GM19099 (cell line): Measurements from ENCODE around the gene DPCD.

Source experiments
- POLR2A ChIP-seq: IDR thresholded peaks from 3 replicates; pipeline ENCODE4 v1.6.1; 2011; ENCODE audit warnings: low read depth; ENCODE audit not compliant: insufficient read length; ENCODE audit errors: extremely low read depth

The DPCD gene

DNA sequence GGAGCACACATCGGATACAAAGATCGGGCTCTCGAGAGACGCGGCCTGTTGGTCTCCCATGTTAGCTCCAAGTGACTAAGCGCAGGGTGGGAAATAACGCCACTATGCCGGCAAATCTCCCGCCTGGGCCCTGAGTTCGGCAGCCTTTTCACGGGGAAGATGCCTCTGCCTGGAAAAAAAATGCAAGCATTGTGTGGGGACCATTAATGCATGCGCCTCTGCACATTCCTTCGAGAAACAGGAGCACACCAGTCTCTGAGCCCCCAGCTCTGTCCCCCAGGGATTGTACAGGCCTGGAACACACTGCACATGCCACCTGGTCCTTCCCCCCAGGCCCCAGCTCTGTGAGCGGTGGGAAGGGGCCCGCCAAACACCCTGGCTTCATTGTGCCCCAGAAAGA, 62.7 kb downstream of the DPCD start:
- TF ChIP-seq POLR2A, result no peak

DNA sequence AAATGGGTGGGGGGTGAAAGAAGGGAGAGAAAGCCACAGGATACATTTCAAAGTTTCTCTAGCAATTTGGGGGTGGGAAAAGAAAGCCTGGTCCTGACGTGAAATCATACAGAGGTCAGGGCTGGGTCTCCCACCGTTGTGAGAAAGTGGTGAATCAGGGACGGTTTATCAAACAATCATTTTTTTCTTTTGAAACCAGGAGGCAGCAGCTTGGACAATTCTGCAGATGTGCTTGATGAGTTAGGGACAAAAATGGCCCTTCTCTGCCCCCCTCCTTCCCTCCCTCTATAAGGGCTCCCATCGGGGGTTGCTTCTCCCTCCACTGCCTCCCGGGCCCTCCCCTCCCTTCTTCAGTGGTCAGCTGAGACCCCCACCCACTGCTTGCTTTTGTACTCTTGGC, 63.2 kb downstream of the DPCD start:
- no peak for TF ChIP-seq POLR2A

DNA sequence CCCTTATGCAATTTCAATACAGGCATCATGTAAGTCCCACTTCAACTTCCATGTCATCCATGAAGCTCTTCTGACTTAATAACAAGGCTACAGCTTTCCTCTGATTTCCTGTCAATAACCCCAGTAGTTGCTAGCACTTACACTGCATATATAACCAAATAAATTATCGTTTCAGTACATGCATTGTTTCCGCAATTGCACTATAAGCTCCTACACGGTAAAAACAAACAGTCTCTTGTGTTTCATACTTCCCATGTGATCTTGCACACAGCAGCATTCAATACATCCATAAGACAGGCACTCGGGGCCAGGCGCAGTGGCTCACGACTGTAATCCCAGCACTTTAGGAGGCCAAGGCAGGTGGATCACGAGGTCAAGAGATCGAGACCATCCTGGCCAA, 65.4 kb downstream of the DPCD start:
- no peak for TF ChIP-seq POLR2A

DNA sequence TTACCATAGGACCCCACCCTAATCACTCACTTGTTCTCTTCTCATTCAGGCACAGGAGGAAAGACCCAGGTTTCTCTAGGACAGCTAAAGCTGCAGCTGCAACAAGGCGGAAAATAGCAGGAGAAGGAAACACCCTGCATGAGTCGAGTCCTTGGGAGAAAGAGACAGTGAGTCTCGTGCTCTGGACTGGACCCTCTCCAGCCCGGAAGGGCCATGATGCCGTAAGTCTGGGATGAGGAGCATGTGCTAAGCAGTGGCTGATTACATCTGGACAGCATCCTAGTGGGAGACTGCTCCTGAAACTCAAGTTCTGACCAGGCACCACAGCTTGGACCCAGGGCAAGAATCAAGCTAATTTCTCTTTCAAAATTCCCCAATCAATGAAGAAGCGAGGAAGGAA, 67.4 kb downstream of the DPCD start:
- no peak for TF ChIP-seq POLR2A

DNA sequence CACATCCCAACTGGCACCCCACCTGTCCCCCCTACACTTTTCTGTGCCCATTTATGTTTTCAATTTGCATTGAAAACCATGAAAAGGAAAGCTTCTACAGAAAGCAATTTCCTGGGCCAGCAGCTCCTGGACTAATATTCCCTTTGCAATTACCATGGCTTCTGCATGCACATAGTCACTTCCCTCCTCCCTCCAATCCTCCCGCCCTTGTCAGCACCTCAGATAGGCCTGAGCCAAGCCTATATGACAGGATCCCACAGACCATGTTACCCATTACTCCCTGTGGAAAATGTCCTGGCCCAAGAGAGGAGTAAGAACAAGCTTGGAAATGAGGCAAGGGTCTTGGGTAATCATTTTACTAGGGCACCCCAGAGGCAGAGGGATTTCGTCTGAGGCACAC, 68.8 kb downstream of the DPCD start:
- no peak for TF ChIP-seq POLR2A

DNA sequence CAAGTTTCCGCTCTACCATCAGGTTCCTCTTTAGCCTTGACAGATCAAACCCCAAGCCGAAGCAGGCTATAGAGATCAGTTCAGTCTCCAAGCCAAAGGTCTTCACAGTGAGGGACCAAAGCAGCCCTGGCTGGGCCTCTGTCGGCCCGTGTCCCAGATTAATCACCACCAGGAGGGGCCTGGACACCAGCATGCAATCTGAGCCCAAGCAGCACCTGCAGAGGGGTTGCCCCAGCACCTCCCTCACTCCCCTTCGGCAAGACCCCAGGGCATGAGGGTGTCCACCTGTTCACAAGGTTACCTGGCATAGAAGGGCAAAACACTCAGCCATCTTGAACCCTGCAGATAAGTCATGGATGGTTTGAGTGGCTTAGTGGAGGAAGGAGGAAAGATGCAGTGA, 70.9 kb downstream of the DPCD start:
- no peak for TF ChIP-seq POLR2A
